Activated CD8-positive, alpha-beta memory T cell treated with anti-CD3 and anti-CD28 coated beads, Interleukin-2, amount 50 U/mL, for 24 hours (primary cell): ENCODE data around the gene RCOR3.
"Not testable (repeated sequence)": the region's sequence is repeated elsewhere in the genome, so short reads cannot be mapped to it uniquely, and the experiment has no call there.

Experiments
- DNase-seq: peaks from one replicate; pipeline ENCODE4 v3.0.0-alpha.2; 2020; ENCODE audit errors: extremely low read depth

RCOR3 gene

DNA sequence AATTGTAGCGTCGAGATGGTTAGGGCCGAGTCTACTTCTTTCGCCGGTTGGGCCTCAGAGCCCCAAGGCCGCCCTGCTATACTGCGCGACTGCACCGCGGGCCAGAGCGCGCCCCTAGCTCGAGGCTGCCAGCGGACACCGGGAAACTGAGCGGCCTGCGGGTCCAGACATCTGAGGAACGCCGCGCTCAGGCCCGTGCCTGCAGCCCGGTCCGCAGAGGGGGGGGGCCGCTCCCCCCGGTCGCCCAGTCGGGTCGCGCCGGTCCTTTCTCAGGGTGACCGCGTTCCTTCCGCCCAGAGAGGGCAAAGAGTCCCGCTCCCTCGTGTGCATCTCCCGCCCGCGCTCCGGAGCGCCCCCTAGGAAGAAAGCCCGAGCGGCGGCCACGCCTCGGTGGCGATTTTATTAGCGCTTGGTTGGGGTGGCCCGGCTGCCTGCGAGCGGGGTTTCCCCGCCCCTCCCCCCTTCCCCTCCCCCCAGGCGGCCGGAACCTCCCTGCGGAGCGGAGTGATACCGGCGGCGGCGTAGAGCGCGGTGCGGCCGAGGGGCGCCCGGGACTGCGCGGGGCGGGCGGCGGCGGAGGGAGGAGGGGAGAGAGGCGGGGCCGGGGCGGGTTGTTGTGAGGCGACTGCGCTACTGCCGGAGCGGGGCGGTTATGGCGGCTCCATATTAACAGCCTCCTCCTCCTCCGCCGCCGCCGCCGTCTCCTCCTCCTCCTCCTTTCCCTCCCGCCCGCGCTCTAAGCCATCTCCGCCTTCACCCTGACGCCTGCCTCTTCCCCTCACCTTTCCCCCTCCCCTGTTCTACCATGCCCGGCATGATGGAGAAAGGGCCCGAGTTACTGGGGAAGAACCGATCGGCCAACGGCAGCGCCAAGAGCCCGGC is at the start of gene RCOR3:
Gene RCOR3 (plus strand): TSS at position 611 of the 882 bp plus-strand sequence. CDS start 195 bp downstream, at position 806.
- peak; percentile 79 for DNase-seq

DNA sequence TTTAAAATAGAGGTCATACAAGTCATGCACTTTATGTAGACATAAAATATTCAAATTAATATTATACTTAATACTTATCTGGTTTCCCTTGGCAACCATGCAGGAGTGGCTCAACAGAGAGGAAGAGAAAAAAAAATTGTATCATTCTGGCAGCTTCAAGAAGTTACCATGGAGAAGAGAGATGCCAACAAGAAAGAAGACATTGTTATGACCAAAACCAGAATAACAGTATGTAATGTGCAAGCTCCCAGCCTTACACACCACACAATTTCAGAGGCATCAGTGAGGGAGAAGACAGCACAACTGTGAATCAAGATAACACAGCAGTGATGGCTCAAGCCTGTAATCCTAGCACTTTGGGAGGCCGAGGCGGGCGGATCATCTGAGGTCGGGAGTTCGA is 49.1 kb upstream of the RCOR3 start:
- no peak for DNase-seq

DNA sequence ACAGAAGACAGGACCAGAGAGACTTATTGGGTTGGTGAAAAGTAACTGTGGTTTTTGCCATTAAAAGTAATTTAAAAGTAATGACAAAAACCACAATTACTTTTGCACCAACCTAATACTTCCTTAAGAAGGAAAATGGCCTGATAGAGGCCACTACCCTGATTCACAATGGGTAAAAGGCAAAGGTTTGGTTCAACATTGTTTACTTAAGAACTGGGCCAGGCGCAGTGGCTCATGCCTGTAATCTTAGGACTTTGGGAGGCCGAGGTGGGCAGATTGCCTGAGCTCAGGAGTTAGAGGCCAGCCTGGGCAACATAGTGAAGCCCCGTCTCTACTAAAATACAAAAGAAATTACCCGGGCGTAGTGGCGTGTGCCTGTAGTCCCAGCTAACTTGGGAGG is 48.2 kb upstream of the RCOR3 start:
- no peak for DNase-seq

DNA sequence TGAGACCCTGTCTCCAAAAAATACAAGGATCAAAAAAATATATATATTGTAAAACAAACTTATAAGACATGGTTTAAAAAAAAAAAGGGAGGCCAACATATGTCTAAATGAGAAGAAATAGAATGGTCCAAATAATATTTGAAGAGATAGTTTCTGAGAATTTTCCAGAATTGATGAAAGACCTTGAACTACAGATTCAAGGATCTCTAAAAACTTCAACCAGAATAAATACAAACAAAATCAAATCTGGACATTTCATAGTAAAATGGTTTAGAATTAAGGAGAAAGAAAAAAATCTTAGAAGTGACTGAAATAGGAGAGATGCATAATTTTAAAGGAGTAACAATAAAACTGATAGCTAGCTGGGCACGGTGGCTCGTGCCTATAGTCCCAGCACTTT is 45.5 kb upstream of the RCOR3 start:
- DNase-seq = no peak

DNA sequence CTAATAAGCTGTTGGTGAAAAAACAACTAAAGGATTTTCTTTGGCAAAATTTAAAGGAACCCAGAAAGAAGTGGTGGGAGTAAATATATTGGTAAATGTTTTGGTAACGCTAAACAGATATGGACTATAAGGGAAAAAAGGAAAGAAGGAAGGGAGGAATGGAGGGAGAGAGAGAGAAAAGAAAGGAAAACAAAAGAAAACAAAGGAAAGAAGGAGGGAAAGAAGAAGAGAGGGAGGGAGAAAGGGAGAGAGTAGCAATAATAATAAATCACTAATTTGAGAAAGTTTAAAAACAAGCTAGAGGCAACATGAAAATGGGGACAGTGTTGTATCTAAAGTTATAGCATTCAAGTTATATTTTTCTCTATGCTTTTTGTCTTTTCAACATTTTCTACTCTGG is 43.6 kb upstream of the RCOR3 start:
- no peak for DNase-seq

DNA sequence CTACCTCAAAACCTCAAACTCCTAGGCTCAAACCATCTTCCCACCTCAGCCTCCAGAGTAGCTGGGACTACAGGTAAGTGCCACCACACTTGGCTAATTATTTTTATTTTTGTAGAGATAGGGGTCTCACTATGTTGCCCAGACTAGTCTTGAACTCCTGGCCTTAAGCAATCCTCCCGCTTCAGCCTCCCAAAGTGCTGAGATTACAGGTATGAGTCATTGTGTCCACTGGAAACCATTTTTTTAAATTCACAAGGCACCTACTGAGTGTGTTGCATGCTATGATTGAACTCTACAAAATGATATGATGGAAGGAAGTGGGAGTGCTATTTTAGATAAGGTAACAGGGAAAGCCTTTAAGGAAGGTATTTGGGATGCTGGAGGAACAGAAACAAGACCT is 41.8 kb upstream of the RCOR3 start:
- DNase-seq = no peak

DNA sequence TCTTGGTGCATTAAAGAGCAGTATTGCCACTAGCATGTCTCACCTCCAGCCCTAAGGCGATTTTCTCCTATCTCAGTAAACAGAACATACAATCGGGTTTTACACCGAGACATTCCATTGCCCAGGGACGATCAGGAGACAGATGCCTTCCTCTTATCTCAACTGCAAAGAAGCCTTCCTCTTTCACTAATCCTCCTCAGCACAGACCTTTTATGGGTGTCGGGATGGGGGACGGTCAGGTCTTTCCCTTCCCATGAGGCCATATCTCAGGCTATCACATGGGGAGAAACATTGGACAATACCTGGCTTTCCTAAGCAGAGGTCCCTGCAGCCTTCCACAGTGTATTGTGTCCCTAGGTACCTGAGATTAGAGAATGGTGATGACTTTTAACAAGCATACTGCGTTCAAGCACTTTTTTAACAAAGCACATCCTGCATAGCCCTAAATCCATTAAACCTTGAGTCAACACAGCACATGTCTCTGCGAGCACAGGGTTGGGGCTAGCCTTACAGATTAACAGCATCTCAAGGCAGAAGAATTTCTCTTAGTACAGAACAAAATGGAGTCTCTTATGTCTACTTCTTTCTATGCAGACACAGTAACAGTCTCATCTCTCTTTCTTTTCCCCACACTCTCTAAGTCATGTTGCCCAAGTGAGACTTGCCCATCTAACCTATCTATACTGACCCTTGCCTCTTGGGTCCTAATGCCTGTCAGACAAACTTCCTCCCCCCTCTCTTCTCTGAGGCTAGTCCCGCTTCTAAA is 36.5 kb upstream of the RCOR3 start:
- DNase-seq = not testable (repeated sequence)

DNA sequence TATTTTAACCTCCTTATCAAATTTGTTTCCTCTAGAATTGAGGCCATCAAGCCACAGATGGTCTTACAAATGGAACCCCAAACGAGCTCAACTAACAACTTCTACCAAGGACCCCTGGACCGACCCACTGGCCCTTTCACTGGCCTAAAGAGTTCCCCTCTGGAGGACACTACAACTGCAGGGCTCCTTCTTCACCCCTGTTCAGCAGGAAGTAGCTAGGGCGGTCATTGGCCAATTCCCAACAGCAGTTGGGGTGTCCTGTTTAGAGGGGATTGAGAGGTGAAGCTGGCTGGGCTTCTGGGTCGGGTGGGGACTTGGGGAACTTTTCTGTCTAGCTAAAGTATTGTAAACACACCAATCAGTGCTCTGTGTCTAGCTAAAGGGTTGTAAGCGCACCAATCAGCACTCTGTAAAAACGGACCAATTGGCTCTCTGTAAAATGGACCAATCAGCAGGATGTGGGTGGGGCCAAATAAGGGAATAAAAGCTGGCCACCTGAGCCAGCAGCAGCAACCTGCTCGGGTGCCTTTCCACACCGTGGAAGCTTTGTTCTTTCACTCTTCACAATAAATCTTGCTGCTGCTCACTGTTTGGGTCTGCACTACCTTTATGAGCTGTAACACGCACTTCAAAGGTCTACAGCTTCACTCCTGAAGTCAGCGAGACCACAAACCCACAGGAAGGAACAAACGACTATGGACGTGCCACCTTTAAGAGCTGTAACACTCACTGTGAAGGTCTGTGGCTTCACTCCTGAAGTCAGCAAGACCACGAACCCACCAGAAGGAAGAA is 30.4 kb upstream of the RCOR3 start:
- DNase-seq = peak; percentile 10

DNA sequence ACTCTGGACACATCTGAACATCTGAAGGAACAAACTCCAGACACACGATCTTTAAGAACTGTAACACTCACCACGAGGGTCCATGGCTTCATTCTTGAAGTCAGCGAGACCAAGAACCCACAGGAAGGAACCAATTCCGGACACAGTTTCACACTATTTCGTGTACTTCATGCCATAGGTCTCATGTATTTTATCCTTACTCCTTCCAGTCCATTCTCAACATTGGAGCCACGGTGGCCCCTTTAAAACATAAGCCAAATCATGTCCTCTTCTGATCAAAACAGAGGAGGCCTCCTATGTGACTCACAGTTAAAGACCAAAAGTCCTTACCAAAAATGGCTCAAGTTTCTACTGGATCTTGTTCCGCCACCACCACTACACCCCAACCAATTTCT is 29.8 kb upstream of the RCOR3 start:
- no peak for DNase-seq

DNA sequence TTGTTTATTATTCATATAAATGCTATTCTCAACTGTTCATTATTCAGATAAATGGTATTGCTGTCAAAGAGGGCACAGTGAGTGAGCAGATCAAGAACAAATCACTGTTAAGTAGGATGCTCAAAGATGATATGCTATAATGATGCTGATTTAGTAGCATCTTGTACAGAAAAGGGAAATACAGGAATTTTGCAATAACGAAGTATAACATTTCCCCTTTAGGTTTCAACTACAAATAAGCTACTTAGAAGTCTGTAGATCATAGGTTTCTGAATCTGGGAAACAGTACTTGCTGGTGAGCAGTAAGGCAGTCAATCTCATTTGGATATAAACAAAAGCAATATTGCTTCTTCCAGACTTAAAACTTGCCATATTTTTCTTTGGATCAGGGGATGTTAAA is 27.3 kb upstream of the RCOR3 start:
- DNase-seq = no peak

DNA sequence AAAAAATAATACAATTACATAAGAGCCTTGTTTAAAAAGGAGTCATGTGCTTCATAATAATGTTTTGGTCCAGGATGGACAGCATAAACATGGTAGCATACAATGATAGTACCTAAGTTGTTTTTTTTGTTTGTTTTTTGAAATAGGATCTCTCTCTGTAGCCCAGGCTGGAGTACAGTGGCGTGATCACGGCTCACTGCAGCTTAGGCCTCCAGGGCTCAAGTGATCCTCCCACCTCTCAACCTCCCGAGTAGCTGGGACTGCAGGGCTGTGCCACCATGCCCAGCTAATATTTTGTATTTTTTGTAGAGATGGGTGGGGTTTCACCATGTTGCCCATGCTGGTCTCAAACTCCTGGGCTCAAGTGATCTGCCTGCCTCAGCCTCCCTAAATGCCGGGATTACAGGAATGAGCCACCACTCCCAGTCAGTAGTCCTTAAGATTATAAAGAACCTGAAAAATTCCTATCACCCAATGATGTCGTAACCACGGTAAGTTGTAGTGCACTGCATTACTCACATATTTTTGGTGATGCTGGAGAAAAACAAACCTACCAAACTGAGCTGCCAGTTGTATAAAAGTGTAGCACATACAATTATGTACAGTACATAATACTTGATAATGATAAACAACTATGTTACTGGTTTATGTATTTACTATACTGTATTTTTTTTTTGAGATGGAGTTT is 22.4 kb upstream of the RCOR3 start:
- DNase-seq = no peak

DNA sequence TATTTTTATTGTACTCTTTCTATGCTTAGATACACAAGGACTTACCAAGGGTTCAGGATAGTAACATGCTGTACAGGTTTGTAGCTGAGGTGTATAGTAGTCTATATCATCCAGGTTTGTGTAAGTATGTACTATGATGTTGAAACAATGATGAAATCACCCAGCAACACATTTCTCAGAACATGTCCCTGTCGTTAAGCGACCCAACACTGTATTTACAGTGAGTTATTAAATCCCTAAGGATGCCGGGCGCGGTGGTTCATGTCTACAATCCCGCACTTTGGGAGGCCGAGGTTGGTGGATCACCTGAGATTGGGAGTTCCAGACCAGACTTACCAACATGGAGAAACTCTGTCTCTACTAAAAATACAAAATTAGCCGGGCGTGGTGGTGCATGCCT is 21.6 kb upstream of the RCOR3 start:
- DNase-seq = no peak

DNA sequence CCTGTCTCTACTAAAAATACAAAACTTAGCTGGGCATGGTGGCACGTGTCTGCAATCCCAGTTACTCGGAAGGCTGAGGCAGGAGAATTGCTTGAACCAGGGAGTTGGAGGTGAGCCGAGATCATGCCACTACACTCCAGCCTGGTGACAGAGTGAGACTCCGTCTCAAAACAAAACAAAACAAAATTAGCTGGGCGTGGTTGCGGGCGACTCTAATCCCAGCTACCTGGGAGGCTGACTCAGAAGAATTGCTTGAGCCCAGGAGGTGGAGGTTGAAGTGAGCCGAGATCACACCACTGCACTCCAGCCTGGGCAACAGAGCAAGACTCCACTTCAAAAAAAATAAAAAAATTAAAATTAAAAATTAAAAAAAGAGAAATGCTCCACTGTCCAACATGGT is 18.6 kb upstream of the RCOR3 start:
- not testable (repeated sequence) for DNase-seq

DNA sequence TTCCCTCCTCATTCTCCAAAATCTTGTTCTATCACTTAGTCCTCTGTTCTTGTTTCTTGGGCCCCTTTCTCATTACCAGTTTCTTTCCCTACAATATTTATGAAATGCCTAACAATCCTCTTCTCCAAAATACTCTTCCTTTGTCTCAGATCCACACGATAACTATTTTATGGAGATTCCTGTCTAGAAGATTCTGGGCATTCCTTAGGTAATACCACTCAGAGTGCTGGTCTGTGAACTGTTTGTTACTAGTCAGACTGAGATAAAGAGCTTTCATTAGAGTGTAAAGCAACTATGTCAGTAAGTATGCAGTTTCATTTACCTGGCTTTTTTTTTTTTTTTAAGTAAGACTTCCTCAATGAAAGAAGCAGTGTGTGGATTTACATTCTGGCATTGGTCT is 18.1 kb upstream of the RCOR3 start:
- no peak for DNase-seq

DNA sequence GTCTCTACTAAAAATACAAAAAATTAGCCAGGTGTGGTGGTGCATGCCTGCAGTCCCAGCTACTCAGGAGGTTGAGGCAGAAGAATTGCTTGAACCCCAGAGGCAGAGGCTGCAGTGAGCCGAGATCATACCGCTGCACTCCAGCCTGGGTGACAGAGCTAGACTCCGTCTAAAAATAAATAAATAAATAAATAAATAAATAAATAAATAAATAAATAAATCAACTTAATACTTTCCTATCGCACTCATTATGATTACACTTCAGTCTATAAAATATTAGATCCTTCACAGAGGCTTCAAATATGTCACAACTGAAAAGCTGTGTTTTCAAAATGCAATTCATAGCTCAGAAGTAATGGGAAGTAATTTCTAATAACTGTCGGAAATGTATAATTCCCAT is 15.5 kb upstream of the RCOR3 start:
- not testable (repeated sequence) for DNase-seq

DNA sequence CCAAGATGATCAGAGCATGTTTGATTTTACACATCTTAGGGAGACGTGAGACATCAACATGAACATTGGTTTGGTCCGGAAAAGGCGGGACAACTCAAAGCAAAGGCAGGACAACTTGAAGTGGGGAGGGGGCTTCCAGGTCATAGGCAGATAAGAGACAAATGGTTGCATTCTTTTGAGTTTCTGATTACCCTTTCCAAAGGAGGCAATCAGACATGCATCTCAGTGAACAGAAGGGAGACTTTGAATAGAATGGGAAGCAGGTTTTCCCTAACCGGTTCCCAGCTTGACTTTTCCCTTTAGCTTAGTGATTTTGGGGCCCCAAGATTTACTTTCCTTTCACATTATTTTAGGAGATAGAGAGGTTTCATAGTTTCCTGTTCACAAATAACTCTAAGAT is 12.6 kb upstream of the RCOR3 start:
- DNase-seq = not testable (repeated sequence)

DNA sequence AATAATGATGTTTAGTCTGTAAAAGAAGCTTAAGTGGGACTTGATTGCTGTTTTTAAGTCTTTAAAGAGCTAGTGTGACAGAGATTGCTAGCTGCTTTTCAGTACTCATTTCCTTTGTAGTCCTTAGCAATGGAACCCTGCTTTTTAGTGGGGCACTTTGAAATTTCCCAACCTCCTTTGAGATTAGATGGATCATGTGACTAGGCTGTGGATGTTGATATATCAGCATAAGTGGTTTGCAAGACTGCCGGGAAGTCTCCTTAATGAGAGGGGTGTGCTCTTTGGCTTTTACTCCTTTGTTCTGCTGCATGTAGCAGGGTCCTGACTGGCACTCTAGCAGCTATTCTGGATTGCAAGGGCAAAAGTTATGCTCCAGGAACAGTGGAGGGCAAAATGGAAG is 11.2 kb upstream of the RCOR3 start:
- DNase-seq = no peak

DNA sequence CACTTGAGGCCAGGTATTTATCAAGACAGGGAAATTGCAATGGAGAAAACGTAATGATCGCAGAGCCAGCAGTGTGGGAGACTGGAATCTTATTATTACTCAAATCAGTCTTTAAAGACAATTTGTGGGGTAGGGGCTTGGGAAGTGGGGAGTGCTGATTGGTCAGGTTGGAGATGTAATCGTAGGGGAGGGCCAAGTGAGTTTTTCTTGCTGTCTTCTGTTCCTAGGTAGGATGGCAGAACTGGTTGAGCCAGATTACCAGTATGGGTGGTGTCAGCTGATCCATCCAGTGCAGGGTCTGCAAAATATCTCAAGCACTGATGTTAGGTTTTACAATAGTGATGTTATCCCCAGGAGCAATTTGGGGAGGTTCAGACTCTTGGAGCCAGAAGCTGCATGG is 9.6 kb upstream of the RCOR3 start:
- not testable (repeated sequence) for DNase-seq

DNA sequence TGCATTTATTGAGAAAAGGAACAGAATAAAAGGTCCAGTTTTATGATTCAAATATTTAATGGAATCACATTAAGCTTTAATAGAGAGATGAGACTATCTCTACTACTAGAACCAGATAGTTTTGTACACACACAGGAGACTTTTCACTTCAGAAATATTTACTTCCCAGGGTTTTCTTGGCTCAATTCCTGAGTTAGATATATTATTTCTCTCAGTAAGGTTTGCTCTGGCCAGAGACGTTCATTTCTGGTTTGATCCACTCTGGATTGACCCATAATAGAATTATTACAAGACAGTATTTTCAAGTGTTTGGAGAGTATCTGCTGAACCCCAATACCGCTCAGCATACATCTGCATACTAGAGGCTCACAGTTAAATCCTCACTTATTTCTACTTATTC is 1.3 kb upstream of the RCOR3 start:
- no peak for DNase-seq

DNA sequence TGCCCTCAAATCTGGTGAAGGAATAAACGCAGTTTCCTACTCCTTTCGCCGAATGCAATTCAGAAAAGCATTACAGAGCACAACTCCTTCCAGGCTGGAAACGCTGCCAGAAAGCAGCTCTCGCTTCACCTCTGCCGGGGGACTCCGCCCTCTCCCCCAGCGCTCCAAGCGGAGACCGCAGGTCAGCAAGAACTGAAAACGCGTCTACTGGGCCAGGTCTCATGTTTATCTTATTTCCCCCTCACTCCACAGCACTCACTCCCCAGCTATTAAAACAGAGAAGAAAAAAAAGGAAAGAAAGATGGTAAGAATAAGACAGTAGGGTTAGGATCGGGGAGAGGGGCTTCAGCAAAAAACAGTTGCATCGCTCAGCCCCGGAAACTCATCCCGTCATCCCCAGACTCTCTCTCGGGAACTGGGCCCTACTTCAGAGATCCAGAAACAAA is 833 bp upstream of the RCOR3 start:
- DNase-seq = peak; percentile 17

DNA sequence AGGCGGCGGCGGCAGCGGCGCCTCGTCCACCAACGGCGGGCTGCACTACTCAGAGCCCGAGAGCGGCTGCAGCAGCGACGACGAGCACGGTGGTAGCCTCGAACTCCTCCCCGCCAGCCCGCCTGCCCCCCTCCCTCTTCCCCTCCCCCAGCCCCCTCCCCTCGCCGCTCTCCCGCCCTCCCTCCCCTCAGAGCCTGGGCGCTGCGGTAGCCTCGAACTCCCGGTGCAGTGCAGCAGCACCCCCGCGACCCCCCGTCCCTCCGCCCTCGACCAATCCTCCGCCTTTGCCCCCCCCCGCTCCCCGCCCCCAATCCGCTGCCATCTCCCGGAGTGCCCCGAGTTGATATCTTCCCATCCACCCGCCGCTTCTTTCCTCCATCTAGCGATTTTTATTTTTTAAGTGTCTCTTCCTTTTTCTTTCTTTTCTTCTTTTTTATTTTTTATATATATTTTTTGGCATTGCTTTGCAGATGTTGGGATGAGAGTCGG is 516 bp downstream of the RCOR3 start:
- DNase-seq = peak; percentile 19
